HG03457 (cell line): Measurements from ENCODE around the gene SACM1L.
A peak's percentile ranks its signal among the peaks of the same experiment; 100 is the strongest.
"Not testable (repeated sequence)": the region's sequence is repeated elsewhere in the genome, so short reads cannot be mapped to it uniquely, and the experiment has no call there.

Experiments used
- ATAC-seq: cut with Tn5 transposase; IDR thresholded peaks from one replicate; pipeline ENCODE4 v1.9.1; 2021; ENCODE audit warnings: moderate number of reproducible peaks; ENCODE audit not compliant: unreplicated experiment

SACM1L gene

DNA sequence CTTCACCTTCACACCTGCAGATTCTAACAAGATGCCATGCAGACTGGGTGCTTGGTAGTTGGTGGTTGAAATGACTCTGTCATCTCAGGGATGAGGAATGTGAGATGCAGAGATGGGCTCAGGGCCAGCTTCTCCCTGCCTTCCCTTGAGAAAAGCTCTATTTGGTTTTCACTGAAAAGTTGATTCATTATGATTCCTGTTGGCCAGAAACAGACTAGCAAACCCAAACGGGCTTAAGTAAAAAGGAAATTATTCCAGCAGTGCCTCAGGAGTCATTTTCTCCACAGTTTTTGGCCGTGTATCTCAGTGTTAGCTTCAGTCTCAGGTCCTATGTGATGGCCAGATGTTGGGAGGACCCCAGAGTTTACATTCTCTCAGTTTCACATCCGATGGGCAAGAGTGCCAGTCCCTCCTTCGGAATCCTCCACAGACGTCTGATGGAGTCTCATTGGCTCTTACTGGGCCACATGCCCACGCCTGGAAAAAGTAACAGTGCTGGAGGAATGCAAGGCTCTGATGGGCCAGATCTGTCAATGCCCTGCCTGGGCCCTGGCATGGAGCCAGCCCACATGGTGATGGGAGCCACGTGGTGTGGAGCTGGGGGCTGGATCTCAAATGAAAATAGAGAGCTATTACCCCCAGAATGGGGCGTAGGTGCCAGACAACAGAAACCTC lies 22.3 kb upstream of the SACM1L start:
- ATAC-seq = no peak

DNA sequence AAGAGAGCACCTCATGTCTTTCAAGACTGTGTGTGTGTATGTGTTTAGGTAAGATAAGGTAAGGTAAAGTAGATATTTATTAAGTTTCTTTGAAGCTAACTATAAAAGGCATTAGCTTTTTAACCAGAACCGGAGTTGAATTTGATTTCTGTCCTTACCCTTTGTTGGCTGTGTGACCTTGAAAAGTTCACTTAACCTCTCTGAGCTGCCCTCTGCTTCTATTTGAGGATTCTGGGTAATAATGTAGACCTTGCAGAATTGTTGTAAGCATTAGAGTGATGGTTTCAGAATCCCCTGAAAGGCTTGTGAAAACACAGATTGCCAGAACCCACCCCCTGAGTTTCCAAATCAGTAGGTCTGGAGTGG lies 21.6 kb upstream of the SACM1L start:
- no peak for ATAC-seq

- no peak for ATAC-seq
Measured at GRCh38 chr3:45670436-45670835, 18.8 kb upstream of the SACM1L start.

- no peak for ATAC-seq
Measured at GRCh38 chr3:45670991-45671390, 18.2 kb upstream of the SACM1L start.

DNA sequence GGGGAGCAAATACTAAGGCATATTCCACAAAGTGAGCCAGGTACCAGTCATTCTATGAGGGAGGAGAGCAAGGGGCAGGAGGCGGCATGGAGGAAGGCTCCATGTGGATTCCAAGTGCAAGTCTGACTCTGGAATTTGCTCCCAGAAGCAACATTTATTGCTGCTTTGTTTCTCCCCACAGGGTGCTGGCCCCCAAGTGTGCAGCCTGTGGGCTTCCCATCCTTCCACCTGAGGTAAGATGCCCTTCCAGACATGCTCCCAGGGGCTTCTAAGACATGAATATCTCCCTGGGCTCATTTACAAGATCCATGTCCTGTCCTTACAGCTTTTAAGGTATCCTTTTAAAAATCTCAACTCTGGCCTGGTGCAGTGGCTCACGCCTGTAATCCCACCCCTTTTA lies 15.9 kb upstream of the SACM1L start:
- ATAC-seq = no peak

GRCh38 chr3:45676325-45677032 lies 12.7 kb upstream of the SACM1L start:
- no peak for ATAC-seq

- no peak for ATAC-seq
Measured at GRCh38 chr3:45677033-45677446, 12.2 kb upstream of the SACM1L start.

DNA sequence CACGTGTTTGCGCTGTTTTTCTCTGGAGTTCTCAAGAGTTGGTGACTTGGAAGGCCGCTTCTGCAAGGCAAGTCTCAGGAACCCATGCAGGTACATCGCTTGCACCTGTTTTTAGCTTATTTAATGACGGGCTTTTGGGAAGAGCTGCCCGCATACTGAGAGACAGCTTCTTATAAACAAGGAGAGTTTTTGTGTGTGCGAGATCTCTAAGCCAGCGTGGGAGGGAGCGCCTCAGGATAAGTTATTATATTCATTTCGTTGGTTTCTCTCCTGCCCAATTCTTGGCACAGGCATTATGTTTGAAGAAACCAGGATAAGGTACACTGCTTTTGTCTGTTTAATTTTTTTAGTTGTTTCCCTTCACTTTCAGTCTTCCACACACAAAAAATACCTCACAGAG lies 11.4 kb upstream of the SACM1L start:
- ATAC-seq = no peak

GRCh38 chr3:45679805-45680204 lies 9.4 kb upstream of the SACM1L start:
- ATAC-seq = no peak

DNA sequence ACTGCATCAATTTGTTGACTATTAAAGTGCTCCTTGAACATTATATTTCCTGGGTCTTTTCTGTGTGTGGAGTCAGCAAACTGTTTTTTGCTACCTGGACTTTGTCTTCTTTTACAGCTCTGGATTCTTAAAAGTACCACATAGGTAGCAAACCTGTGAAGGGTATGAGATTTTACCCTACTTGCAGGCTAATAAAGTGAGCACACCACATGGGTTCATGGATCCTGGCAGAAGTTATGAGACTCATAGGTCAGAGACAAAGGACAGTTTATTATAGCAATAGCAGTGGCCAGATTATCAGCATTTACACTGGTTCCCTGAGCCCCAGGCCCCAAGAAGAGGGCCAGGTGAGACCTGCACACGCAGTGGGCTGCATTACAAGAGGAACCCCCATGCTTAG lies 8.0 kb upstream of the SACM1L start:
- no peak for ATAC-seq

GRCh38 chr3:45681846-45682245 lies 7.3 kb upstream of the SACM1L start:
- no peak for ATAC-seq

GRCh38 chr3:45682311-45682710 lies 6.9 kb upstream of the SACM1L start:
- ATAC-seq = no peak

DNA sequence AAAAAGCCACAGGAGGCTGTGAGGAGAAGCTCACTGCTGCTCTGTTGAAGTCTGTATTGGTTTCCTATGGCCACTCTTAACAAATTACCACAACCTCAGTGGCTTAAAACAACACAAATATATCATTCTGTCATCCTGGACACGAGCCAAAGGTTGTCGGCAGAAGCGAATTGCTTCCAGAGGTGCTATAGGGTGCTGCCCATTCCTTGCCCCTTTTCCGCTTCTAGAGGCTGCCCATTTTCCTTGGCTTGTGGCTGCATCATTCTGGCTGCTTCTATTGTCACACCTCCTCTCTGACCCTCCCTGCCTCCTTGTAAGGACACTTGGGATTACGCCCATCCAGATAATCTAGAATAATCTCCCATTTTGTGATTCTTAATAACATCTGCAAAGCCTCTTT lies 6.4 kb upstream of the SACM1L start:
- ATAC-seq = no peak

GRCh38 chr3:45683417-45684326 lies 5.5 kb upstream of the SACM1L start:
- ATAC-seq = no peak

GRCh38 chr3:45684327-45684892 lies 4.8 kb upstream of the SACM1L start:
- no peak for ATAC-seq

GRCh38 chr3:45685722-45686121 lies 3.5 kb upstream of the SACM1L start:
- not testable (repeated sequence) for ATAC-seq

DNA sequence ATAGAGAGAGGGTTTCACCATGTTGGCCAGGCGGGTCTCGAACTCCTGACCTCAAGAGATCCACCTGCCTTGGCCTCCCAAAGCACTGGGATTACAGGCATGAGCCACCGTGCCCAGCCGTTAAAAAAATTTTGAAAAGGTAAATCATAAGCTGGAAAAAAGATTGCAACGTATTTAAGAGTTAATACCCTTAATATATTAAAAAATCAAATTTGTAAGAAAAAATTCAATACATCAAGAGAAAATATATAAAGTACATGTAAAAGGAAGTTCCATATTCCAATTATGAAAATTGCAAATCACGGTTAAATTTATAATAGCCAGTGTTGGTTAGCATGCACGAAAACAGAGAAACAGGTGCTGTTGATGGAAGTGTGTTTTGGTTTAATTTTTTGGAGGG lies 2.3 kb upstream of the SACM1L start:
- ATAC-seq = no peak

GRCh38 chr3:45687828-45688193 lies 1.4 kb upstream of the SACM1L start:
- ATAC-seq = no peak

DNA sequence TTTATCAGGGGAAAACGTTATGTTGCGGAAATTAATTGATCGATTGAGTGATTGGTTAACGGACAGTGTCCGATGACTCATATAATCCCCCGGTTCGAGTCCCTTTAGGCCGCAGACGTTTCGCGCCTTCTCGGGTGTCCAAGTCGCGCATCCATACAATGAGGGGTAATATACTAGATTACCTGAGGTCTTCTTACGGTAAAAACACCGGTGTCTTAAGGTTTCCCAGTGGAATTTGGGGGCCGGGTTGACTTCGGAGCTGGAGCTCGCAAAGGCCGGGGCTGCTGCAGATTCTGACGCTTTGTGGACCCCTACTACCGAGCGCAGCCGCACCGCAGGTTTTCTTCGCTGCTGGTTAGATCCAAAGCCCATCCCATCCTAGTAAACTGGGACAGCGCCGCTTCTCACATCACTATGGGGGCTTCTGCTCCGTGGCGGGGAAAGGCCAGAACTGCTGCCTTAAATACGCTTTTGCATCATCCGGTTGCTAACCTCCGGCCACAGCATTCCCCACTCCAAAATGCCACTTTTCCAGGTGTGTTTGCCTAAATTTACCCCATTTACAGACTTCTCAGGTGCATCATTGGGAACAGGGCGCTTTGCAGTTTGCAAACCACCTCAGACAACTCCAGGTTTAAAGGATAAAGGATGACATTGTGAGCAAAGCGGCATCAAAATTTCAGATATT lies 858 bp upstream of the SACM1L start:
- ATAC-seq = peak; percentile 2

DNA sequence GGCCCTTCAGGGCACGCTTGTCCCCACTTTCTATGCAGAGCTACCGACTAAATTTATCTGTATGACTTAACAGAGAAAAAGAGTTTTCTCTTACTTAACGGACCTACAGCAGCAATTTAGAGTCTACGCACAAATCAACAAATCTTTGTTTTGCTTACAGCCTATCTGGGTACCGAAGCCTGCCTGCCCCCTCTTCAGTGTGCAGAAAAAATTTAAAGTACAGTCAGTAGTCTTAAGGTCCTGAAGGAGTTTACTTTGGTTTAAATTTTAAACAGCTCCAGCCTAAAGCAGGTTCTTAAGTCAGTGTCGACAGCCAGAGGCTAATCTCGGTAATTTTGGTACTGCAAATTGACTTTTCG lies 570 bp downstream of the SACM1L start:
- no peak for ATAC-seq
